Fibroblast of the aortic adventitia (primary cell): ENCODE data around the gene ARHGAP10. TPM values are rescaled to one million over a fixed set of nuclear protein-coding genes. Genes with fewer than 3 reads are reported as not detected.

Experiments used
- DNase-seq: peaks from one replicate; pipeline ENCODE4 v3.0.0-alpha.2; 2010; ENCODE audit warnings: low read depth
- H3K4me3 ChIP-seq: 2 replicates; pipeline ENCODE4 v1.5.1; 2011; ENCODE audit warnings: low read depth, mild to moderate bottlenecking, control low read depth, low read length, moderate library complexity
- CTCF ChIP-seq: IDR thresholded peaks from 2 replicates; pipeline ENCODE4 v1.5.1; 2011; ENCODE audit warnings: mild to moderate bottlenecking, low read length, control low read depth, inconsistent platforms; ENCODE audit not compliant: insufficient read depth
- total RNA-seq: library from RNA; depleted of rRNA; stranded (reverse); fragments of >200 nt; gene quantifications from 2 replicates; pipeline ENCODE4 v1.2.3, GENCODE V29; 2012; ENCODE audit warnings: low replicate concordance

The ARHGAP10 gene
- total RNA-seq, 1 donor: 45.0 TPM

GRCh38 chr4:148067301-148067916, 335.5 kb downstream of the ARHGAP10 start:
- no peak overlapping the region for H3K4me3 ChIP-seq
- DNase-seq: no peak
- TF ChIP-seq CTCF: no peak

DNA sequence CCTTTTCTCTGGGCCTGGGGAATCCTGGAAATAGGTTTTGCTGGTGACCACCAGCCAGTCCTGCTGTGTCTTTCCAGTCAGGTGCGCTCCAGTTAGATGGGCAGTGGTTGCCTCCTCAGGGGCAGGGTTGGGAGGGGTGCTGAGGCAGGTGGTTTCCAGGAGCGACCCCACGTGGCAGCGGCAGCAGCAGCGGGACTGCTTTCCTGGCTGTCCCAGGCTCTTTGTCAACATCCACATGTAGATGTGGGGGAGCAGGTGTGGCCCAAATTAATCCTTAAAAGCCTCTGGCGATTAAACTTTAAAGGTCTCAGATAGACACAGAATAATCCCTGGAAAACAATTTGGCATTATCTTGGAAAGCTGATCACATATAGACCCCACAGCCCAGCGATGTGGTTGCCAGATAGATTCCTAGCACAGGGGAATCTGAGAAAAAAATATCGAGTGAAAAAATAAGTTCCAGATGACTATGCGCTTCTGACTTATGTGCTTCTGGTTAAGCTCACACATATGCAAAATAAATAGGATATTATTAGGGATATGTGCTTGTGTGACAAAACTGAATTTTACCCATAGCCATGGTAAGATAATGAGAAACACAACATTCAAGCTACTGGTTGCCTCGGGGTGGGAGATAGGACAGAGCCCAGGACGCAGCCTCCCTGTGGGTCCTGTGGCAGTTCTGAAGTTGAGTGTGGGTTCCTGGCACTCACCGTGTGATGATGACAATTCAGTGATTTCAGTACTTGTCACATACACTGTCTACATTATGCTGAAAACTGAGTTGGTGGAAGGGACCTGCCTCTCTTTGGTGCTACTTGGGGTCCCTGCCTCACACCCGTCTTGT, 336.4 kb downstream of the ARHGAP10 start:
- H3K4me3 ChIP-seq: no peak overlapping the region
- TF ChIP-seq CTCF: no peak
- DNase-seq: no peak

DNA sequence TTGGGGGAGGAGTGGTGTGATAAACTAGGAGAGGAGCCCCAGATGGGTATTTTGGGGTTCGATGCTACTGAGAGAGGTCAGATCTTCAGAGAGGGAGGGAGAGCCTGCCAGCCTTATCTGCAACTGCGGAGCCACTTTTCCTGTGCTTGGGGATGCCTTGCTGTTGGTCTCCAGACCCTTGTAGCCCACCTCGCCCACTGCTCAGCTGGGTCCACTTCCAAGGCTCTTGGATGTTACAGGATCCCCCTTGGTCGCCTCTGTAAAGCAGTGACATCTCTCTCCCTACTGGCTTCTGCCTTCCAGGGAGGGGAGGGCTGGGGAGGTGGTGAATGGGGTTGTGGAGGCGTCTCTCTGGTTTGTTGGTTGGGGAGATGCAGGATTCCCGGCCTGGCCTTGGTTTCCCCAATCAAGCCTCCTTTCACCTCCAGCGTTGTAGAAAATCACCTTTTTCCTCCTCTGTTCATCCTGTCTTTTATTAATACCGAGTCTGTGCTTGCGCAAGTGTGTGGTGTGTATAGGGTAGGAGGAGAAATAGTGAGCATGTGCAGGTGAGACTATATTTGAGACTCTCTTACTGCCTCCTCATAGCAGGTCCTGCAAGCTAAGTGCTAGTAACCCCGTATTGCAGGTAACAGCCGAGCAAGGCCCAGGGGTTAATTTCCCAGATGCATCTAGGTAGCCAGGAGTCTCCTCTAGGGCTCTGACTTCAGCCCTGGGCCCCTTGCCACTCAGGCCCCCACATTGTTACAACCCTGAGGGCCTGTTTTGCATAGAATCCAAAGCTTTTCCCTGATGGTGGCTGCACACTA, 337.4 kb downstream of the ARHGAP10 start:
- no peak for TF ChIP-seq CTCF
- H3K4me3 ChIP-seq: no peak overlapping the region
- DNase-seq: no peak

- no peak for DNase-seq
- no peak for TF ChIP-seq CTCF
- H3K4me3 ChIP-seq: no peak overlapping the region
Measured at GRCh38 chr4:148069895-148070178, 337.9 kb downstream of the ARHGAP10 start.

DNA sequence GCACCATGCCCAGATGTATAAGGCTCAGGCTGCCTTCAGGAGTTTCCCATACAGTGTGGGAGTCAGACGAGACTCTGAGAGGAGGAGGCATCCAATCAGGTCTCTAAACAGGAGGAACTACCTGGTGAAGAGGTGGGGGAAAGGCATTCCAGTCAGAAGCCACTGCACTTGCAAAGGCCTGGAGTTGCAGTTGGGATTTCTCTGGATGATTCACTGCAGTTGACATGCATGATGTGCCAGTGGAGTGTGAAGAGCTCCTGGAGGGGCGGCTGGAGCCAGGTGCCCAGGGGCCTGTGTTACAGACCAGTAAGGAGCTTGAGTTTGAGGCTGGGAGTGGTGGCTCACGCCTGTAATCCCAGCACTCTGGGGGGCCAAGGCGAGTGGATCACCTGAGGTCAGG, 339.1 kb downstream of the ARHGAP10 start:
- no peak overlapping the region for H3K4me3 ChIP-seq
- DNase-seq: no peak
- no peak for TF ChIP-seq CTCF

- TF ChIP-seq CTCF: no peak
- H3K4me3 ChIP-seq: no peak overlapping the region
Measured at GRCh38 chr4:148072789-148073188, 340.9 kb downstream of the ARHGAP10 start.

More at GRCh38 chr4:148072789-148073188, 340.9 kb downstream of the ARHGAP10 start:
- DNase-seq: no peak
